Thyroid gland (tissue), 4 donors: ENCODE measurements around the gene GRIP2. TPM values are rescaled to one million over a fixed set of nuclear protein-coding genes. Genes with fewer than 3 reads are reported as not detected.

ENCODE experiments used
- DNase-seq, 2 donors: peaks; one replicate each; pipeline ENCODE4 v3.0.0-alpha.2; 2019
- H3K27ac ChIP-seq, 3 donors: fragments of 200-600 bp; sonication (generic); 1 replicate in 2 of 3; 2 replicates in 1 of 3; pipeline ENCODE4 v1.5.1; 2016 to 2019; ENCODE audit warnings: mild to moderate bottlenecking in 1 of 3, moderate library complexity in 1 of 3
- H3K27me3 ChIP-seq: fragments of 200-600 bp; sonication (generic); one replicate; pipeline ENCODE4 v1.5.1; 2019
- H3K36me3 ChIP-seq, 2 donors: fragments of 200-600 bp; sonication (generic); one replicate each; pipeline ENCODE4 v1.5.1; 2016 to 2019
- H3K4me1 ChIP-seq, 2 donors: fragments of 200-600 bp; sonication (generic); one replicate each; pipeline ENCODE4 v1.5.1; 2017 to 2019
- H3K4me3 ChIP-seq, 3 donors: fragments of 200-600 bp; sonication (generic); replicated peaks in 1 of 3; 1 replicate in 2 of 3; 2 replicates in 1 of 3; pipeline ENCODE4 v1.5.1; 2016; ENCODE audit warnings: mild to moderate bottlenecking in 1 of 3
- H3K9me3 ChIP-seq: fragments of 200-600 bp; sonication (generic); one replicate; pipeline ENCODE4 v1.5.1; 2017
- POLR2A ChIP-seq, 2 donors: fragments of 450-650 bp; IDR thresholded peaks; one replicate each; pipeline ENCODE4 v1.6.1; 2017; ENCODE audit warnings: antibody characterized with exemption in 2 of 2, mild to moderate bottlenecking in 2 of 2, moderate library complexity in 1 of 2
- WGBS, 2 donors: methylation state at CpG; one replicate each; pipeline ENCODE4 v1.1.5; 2017; 5-methylcytosine and 5-hydroxymethylcytosine counted together
- intact Hi-C: fragments of 100-400 bp; cut with DNase I; formaldehyde crosslinking; loops from one replicate; pipeline ENCODE4 v1.15.1; 2023
- total RNA-seq, 4 donors: library from RNA; depleted of rRNA; stranded (reverse); fragments of >200 nt; gene quantifications; one replicate each; pipeline ENCODE4 v1.2.3, GENCODE V29; 2016
- TF ChIP-seq, protein P1 (sequence below), 6 experiments: fragments of 200-600 bp in 3 of 6; fragments of 450-650 bp in 3 of 6; sonication (generic) in 3 of 6; IDR thresholded peaks; one replicate each; pipeline ENCODE4 v1.5.1; 2016 to 2019; ENCODE audit warnings: antibody characterized with exemption in 6 of 6, mild to moderate bottlenecking in 2 of 6, inconsistent platforms in 1 of 6, moderate library complexity in 1 of 6

Gene GRIP2
- total RNA-seq, 4 donors from 2014 or later = 0.22 to 0.44 (median 0.39) TPM

DNA sequence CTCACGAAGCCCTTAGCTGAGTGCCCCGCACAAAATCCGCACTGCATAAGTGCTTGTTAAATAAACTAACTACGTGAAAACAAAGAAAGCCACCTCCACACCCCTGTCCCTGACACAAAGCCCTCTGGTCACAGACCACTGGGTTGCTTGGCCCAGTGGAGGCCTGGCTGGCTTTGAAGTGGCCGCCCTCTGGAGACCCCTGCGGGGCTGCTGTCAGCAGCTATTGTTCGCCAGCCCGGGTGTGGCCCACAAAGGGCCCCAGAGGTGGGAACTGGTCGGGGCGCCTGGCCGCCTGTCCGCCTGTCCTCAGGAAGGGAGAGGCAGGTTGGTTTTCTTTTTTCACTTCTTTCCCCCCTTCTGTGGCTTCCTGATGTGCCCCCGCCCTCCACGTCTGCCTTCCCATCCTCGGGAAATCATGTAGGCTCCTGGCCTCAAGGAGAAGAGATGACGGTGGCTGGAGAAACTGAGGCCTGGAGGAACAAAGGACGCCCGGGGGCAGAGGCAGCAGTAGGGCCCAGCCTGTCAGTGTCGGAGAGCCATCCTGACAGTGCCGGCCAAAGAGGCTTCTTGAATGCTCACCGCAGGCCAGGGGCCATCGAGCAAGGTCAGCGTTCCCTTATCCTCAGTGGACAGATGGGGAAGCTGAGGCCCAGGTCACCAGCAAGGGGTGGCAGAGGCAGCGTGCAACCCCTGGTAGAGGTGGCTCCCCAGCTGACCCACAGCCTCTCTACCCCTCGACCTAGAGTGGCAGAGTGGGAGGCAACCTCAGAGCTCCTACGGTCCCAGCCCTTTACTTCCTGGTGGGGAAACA is 76.6 kb downstream of the GRIP2 start:
- TF ChIP-seq, protein P1, sequence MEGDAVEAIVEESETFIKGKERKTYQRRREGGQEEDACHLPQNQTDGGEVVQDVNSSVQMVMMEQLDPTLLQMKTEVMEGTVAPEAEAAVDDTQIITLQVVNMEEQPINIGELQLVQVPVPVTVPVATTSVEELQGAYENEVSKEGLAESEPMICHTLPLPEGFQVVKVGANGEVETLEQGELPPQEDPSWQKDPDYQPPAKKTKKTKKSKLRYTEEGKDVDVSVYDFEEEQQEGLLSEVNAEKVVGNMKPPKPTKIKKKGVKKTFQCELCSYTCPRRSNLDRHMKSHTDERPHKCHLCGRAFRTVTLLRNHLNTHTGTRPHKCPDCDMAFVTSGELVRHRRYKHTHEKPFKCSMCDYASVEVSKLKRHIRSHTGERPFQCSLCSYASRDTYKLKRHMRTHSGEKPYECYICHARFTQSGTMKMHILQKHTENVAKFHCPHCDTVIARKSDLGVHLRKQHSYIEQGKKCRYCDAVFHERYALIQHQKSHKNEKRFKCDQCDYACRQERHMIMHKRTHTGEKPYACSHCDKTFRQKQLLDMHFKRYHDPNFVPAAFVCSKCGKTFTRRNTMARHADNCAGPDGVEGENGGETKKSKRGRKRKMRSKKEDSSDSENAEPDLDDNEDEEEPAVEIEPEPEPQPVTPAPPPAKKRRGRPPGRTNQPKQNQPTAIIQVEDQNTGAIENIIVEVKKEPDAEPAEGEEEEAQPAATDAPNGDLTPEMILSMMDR (IDR thresholded peaks at IDR 0.05) = no peak
- TF ChIP-seq POLR2A (IDR thresholded peaks at IDR 0.05) = no peak
- Histone ChIP-seq H3K4me3 (no peak overlapping the region), H3K27ac (peak overlapping the region in 2 of 3 donors; percentile 4 to 22), H3K9me3 (no peaks in the 10 kb centered on the region), H3K4me1 (peaks cover 27 to 32% of the 10 kb centered on the region in 2 donors), H3K36me3 (peaks cover 7 to 11% of the 10 kb centered on the region in 2 donors), H3K27me3 (no peaks in the 10 kb centered on the region)
- 69 to 79% methylated on average over 14 to 23 of the region's 26 CpGs for WGBS, 2 donors
- peak; percentile 32 to 50 for DNase-seq
- intact Hi-C loops = no loop called here

- Histone ChIP-seq H3K27ac (peak overlapping the region in 2 of 3 donors; percentile 4 to 22), H3K9me3 (no peaks in the 10 kb centered on the region), H3K36me3 (peaks cover 7 to 11% of the 10 kb centered on the region in 2 donors), H3K4me3 (no peak overlapping the region), H3K27me3 (no peaks in the 10 kb centered on the region), H3K4me1 (peaks cover 27 to 32% of the 10 kb centered on the region in 2 donors)
- 90 to 94% methylated on average over 9 of the region's 9 CpGs for WGBS, 2 donors
- intact Hi-C loops = no loop called here
- TF ChIP-seq, protein P1 (IDR thresholded peaks at IDR 0.05) = no peak
- no peak for TF ChIP-seq POLR2A (IDR thresholded peaks at IDR 0.05)
- DNase-seq = no peak
Measured at GRCh38 chr3:14462738-14463137, 77.4 kb downstream of the GRIP2 start.

DNA sequence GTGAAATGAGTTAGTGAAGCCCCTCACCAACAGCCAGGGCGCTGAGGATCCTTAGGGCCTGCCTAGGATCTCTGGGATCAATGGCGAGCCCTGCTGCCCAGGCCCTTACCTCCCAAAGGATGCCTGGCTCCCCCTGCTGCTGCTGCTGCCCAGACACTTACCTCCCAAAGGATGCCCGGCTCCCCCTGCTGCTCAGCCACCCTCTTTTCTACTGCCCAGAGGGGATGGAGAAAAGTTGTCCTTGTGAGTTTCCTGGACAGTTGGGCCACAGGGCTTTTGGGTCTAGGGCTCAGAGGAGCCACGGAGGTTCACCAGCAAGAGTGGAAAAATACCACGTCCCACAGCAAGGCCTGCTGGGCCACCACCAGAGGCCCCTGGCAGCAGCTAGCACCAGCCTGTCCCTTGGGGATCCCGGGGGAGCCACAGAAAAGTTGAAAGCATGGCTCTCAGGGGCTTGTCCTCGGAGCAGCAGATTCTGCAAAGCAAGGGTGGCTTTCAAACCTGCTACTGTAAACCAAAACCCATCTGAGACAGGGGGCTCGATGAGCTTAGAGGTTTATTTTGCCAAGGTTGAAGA is 78.3 kb downstream of the GRIP2 start:
- peak overlapping the region in 1 of 3 donors; percentile 34 for H3K27ac ChIP-seq
- TF ChIP-seq, protein P1 (IDR thresholded peaks at IDR 0.05) = peak in 4 of 6 experiments; percentile 32 to 43 (median 35)
- no peak for TF ChIP-seq POLR2A (IDR thresholded peaks at IDR 0.05)
- H3K27me3 ChIP-seq = no peaks in the 10 kb centered on the region
- H3K9me3 ChIP-seq = no peaks in the 10 kb centered on the region
- peaks cover 27 to 36% of the 10 kb centered on the region in 2 donors for H3K4me1 ChIP-seq
- peak; percentile 34 to 49 for DNase-seq
- no peak overlapping the region for H3K4me3 ChIP-seq
- intact Hi-C loops = no loop called here
- WGBS, 2 donors = 85 to 90% methylated on average over 4 to 8 of the region's 8 CpGs
- peaks cover 5 to 9% of the 10 kb centered on the region in 2 donors for H3K36me3 ChIP-seq

- Histone ChIP-seq H3K9me3 (no peaks in the 10 kb centered on the region), H3K27ac (peak overlapping the region in 2 of 3 donors; percentile 29 to 34), H3K36me3 (peaks cover 0 to 4% of the 10 kb centered on the region in 2 donors), H3K27me3 (no peaks in the 10 kb centered on the region), H3K4me1 (peaks cover 27 to 40% of the 10 kb centered on the region in 2 donors), H3K4me3 (no peak overlapping the region)
- 87 to 97% methylated on average over 11 to 13 of the region's 13 CpGs for WGBS, 2 donors
- TF ChIP-seq POLR2A (IDR thresholded peaks at IDR 0.05) = no peak
- TF ChIP-seq, protein P1 (IDR thresholded peaks at IDR 0.05) = no peak
- intact Hi-C loops = no loop called here
- DNase-seq = no peak
Measured at GRCh38 chr3:14461006-14461747, 79.0 kb downstream of the GRIP2 start.
